ENCODE data around the gene ADRM1. TPM values are rescaled to one million over a fixed set of nuclear protein-coding genes. Genes with fewer than 3 reads are reported as not detected.
A peak's percentile ranks its signal among the peaks of the same experiment; 100 is the strongest.

ADRM1 gene
- total RNA-seq, 4 donors from 2014 or later, result 41.8 to 126 (median 109) TPM

- 80 to 92% methylated on average over 2 to 33 of the region's 33 CpGs for WGBS, 2 donors (ENCODE audit: low coverage in 1 of 2)
- intact Hi-C loops (cut with DNase I; ENCODE audit: low total_unique reads) (no loop called here), in situ Hi-C loops (cut with MboI; ENCODE audit: low pct_ligation_motif_present in 1 of 4, low pct_unique_long_range_greater_than_20kb in 1 of 4, low sequenced_read_pairs in 3 of 4) (loop anchor here in 2 of 4 donors (10.0 kb wide), 1 partner anchor 86 kb away; the partner anchor contains the start of gene RPS21 (in 2 of the 2))
- Histone ChIP-seq H3K9me3 (no peaks in the 10 kb centered on the region), H3K4me3 (no peak overlapping the region), H3K27me3 (no peaks in the 10 kb centered on the region), H3K4me1 (peaks cover 2% of the 10 kb centered on the region in 4 donors), H3K36me3 (peaks cover 0 to 18% (median 5%) of the 10 kb centered on the region in 4 donors), H3K27ac (no peak overlapping the region)
- DNase-seq, result no peak
- no peak for TF ChIP-seq POLR2AphosphoS5 (IDR thresholded peaks at IDR 0.05)
Measured at GRCh38 chr20:62298577-62299249, 4.1 kb upstream of the ADRM1 start.

- no peak for DNase-seq
- in situ Hi-C loops (cut with MboI; ENCODE audit: low pct_ligation_motif_present in 1 of 4, low pct_unique_long_range_greater_than_20kb in 1 of 4, low sequenced_read_pairs in 3 of 4), result loop anchor here in 2 of 4 donors (10.0 kb wide), 1 partner anchor 85 kb away; the partner anchor contains the start of gene RPS21 (in 2 of the 2)
- H3K9me3 ChIP-seq, result no peaks in the 10 kb centered on the region
Measured at GRCh38 chr20:62299666-62300236, 3.0 kb upstream of the ADRM1 start.

GRCh38 chr20:62300319-62300718 lies 2.5 kb upstream of the ADRM1 start:
- intact Hi-C loops (cut with DNase I; ENCODE audit: low total_unique reads), result no loop called here
- peaks cover 15 to 18% (median 18%) of the 10 kb centered on the region in 4 donors for H3K4me1 ChIP-seq
- TF ChIP-seq POLR2AphosphoS5 (IDR thresholded peaks at IDR 0.05), result no peak
- no peak for TF ChIP-seq CTCF (IDR thresholded peaks at IDR 0.05)
- TF ChIP-seq EP300 (IDR thresholded peaks at IDR 0.05; ENCODE audit: low read depth), result no peak
- no peak for TF ChIP-seq POLR2A (IDR thresholded peaks at IDR 0.05)
- no peaks in the 10 kb centered on the region for H3K27me3 ChIP-seq
- WGBS, 2 donors (ENCODE audit: low coverage in 1 of 2), result 74% methylated on average over 11 of the region's 11 CpGs; no CpG with 5 or more reads in 1 of the 2 donors
- no peak overlapping the region for H3K4me3 ChIP-seq
- no peaks in the 10 kb centered on the region for H3K9me3 ChIP-seq
- H3K27ac ChIP-seq, result no peak overlapping the region
- in situ Hi-C loops (cut with MboI; ENCODE audit: low pct_ligation_motif_present in 1 of 4, low pct_unique_long_range_greater_than_20kb in 1 of 4, low sequenced_read_pairs in 3 of 4), result no loop called here
- H3K36me3 ChIP-seq, result peaks cover 0 to 5% (median 0%) of the 10 kb centered on the region in 4 donors
- DNase-seq, result no peak

More at GRCh38 chr20:62299666-62300236, 3.0 kb upstream of the ADRM1 start:
- WGBS, 2 donors (ENCODE audit: low coverage in 1 of 2), result 43 to 76% methylated on average over 1 to 12 of the region's 12 CpGs
- Histone ChIP-seq H3K27ac (no peak overlapping the region), H3K36me3 (peaks cover 0 to 9% (median 0%) of the 10 kb centered on the region in 4 donors), H3K4me1 (peaks cover 12 to 13% (median 12%) of the 10 kb centered on the region in 4 donors), H3K4me3 (no peak overlapping the region), H3K27me3 (no peaks in the 10 kb centered on the region)
- TF ChIP-seq POLR2A (IDR thresholded peaks at IDR 0.05) (no peak), POLR2AphosphoS5 (IDR thresholded peaks at IDR 0.05) (no peak), EP300 (IDR thresholded peaks at IDR 0.05; ENCODE audit: low read depth) (no peak), CTCF (IDR thresholded peaks at IDR 0.05) (no peak)
- intact Hi-C loops (cut with DNase I; ENCODE audit: low total_unique reads), result no loop called here

- in situ Hi-C loops (cut with MboI; ENCODE audit: low pct_ligation_motif_present in 1 of 4, low pct_unique_long_range_greater_than_20kb in 1 of 4, low sequenced_read_pairs in 3 of 4), result no loop called here
- no peak for TF ChIP-seq EP300 (IDR thresholded peaks at IDR 0.05; ENCODE audit: low read depth)
- Histone ChIP-seq H3K27ac (peak overlapping the region; percentile 97 to 100 (median 98)), H3K4me3 (no peak overlapping the region), H3K9me3 (no peaks in the 10 kb centered on the region), H3K36me3 (peaks cover 0 to 5% (median 0%) of the 10 kb centered on the region in 4 donors), H3K4me1 (peaks cover 15 to 23% (median 20%) of the 10 kb centered on the region in 4 donors), H3K27me3 (no peaks in the 10 kb centered on the region)
- intact Hi-C loops (cut with DNase I; ENCODE audit: low total_unique reads), result no loop called here
- no peak for DNase-seq
- WGBS, 2 donors (ENCODE audit: low coverage in 1 of 2), result 87 to 94% methylated on average over 4 to 11 of the region's 11 CpGs
Measured at GRCh38 chr20:62301111-62301668, 1.6 kb upstream of the ADRM1 start.

All from transverse colon (tissue), 4 donors.